CD4-positive, alpha-beta T cell (primary cell): ENCODE measurements around the gene CD40. TPM values are rescaled to one million over a fixed set of nuclear protein-coding genes. Genes with fewer than 3 reads are reported as not detected.
A peak's percentile ranks its signal among the peaks of the same experiment; 100 is the strongest.

Source experiments
- ATAC-seq: fragments of 200-7000 bp; cut with Tn5 transposase; one replicate; pipeline ENCODE4 v1.10.0; 2022; ENCODE audit warnings: mild to moderate bottlenecking; ENCODE audit not compliant: poor library complexity
- CTCF ChIA-PET: fragments of 350-600 bp; sonication (Branson Sonifier 250); formaldehyde crosslinking; loops from one replicate; lab custom pipeline; 2021; ENCODE audit warnings: antibody characterized with exemption, inconsistent platforms; lab: Charles Lee
- POLR2A ChIA-PET: fragments of 350-600 bp; sonication (Branson Sonifier 250); formaldehyde crosslinking; loops from one replicate; lab custom pipeline; 2021; ENCODE audit warnings: antibody characterized with exemption, inconsistent platforms; lab: Charles Lee
- DNase-seq, 14 experiments: peaks; one replicate each; pipeline ENCODE4 v3.0.0-alpha.2; 2013 to 2020; ENCODE audit warnings: mixed read lengths in 2 of 14
- H3K27ac ChIP-seq, 2 donors: one replicate each; pipeline versions ENCODE4 v1.5.1 to v1.7.0; 2013; ENCODE audit warnings: low read length in 2 of 2, low read depth in 1 of 2, mild to moderate bottlenecking in 1 of 2
- H3K27me3 ChIP-seq, 2 experiments: 1 replicate in 1 of 2; 2 replicates in 1 of 2; pipeline versions ENCODE4 v1.6.1 to v1.7.0; 2013; ENCODE audit warnings: low read length in 2 of 2, control low read depth in 1 of 2, mild to moderate bottlenecking in 1 of 2, moderate library complexity in 1 of 2; ENCODE audit not compliant: insufficient read depth in 2 of 2, control insufficient read depth in 1 of 2
- H3K36me3 ChIP-seq: one replicate; pipeline ENCODE4 v1.6.1; 2013; ENCODE audit warnings: low read length, control low read depth; ENCODE audit not compliant: insufficient read depth
- H3K4me1 ChIP-seq: one replicate; pipeline ENCODE4 v1.6.1; 2013; ENCODE audit warnings: low read length, control low read depth; ENCODE audit not compliant: insufficient read depth
- H3K4me3 ChIP-seq: one replicate; pipeline ENCODE4 v1.5.1; 2013; ENCODE audit warnings: mild to moderate bottlenecking, low read length, moderate library complexity
- H3K9me3 ChIP-seq, 2 experiments: 1 replicate in 1 of 2; 2 replicates in 1 of 2; pipeline versions ENCODE4 v1.6.1 to v1.7.0; 2013; ENCODE audit warnings: low read length in 2 of 2, mild to moderate bottlenecking in 2 of 2, control low read depth in 1 of 2, moderate library complexity in 1 of 2; ENCODE audit not compliant: control insufficient read depth in 1 of 2, insufficient read depth in 1 of 2
- H3K27ac Mint-ChIP-seq: one replicate; pipeline ENCODE4 v1.8.0; 2020; ENCODE audit warnings: mixed read lengths
- H3K27me3 Mint-ChIP-seq: one replicate; pipeline ENCODE4 v1.8.0; 2021; ENCODE audit warnings: mixed read lengths
- H3K36me3 Mint-ChIP-seq: one replicate; pipeline ENCODE4 v1.8.0; 2021; ENCODE audit warnings: low read depth, mixed read lengths
- H3K4me1 Mint-ChIP-seq: one replicate; pipeline ENCODE4 v1.8.0; 2021; ENCODE audit warnings: low read depth, mixed read lengths
- H3K4me3 Mint-ChIP-seq: one replicate; pipeline ENCODE4 v1.8.0; 2020; ENCODE audit warnings: mild to moderate bottlenecking, mixed read lengths
- H3K9me3 Mint-ChIP-seq: one replicate; pipeline ENCODE4 v1.8.0; 2020; ENCODE audit warnings: mixed read lengths
- intact Hi-C, 2 experiments: fragments of 100-400 bp; cut with DNase I in 1 of 2; cut with micrococcal nuclease in 1 of 2; formaldehyde crosslinking; loops; one replicate each; pipeline versions ENCODE4 v1.15.1 to v1.9.0; 2023 to 2025; cut with DNase I, micrococcal nuclease
- total RNA-seq, 174 experiments: library from RNA in 2 of 174; stranded (reverse) in 2 of 174; gene quantifications; one replicate each; pipeline ENCODE4 v1.2.3 and lab custom pipeline; 2021 to 2026
- TF ChIP-seq, protein P1 (sequence below): fragments of 200-600 bp; IDR thresholded peaks from one replicate; pipeline ENCODE4 v1.8.0; 2022; ENCODE audit warnings: antibody characterized with exemption, mild to moderate bottlenecking

The CD40 gene
- total RNA-seq, 2 experiments from 2014 or later: 1.0 to 1.2 TPM

DNA sequence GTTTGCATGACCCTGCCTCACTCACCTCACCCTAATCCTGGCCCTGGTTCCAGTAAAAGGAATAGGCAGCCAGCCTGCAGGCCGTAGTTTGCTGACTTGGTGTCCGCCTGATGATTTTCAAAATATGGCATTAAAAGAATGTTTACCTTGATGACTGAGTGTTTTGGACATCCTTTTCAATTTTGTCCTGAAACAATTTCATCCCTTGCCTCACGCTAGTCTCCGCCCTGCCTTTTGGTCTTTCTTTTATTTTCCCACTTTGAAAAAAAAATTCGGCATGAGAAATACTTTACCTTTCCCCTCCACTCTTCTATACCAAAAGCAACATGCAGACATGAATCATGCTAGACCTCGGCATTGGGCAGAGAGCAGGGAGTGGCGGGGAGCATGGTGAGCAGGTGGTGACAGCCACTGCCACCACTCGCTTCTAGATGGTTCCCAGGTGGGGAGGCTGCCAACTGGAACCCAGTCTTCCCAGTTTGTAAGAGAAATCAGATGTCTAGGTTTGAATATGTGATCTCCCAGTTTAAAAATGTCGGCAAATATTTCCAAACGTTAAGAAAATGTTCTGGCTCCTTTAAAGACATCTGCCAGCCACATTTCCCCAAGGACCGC, 9.4 kb downstream of the CD40 start:
- no peak overlapping the region for H3K27ac Mint-ChIP-seq
- H3K36me3 ChIP-seq: no peaks in the 10 kb centered on the region
- H3K9me3 ChIP-seq: no peaks in the 10 kb centered on the region
- no peak overlapping the region for H3K4me3 ChIP-seq
- H3K4me1 ChIP-seq: no peaks in the 10 kb centered on the region
- H3K4me3 Mint-ChIP-seq: no peak overlapping the region
- TF ChIP-seq, protein P1, sequence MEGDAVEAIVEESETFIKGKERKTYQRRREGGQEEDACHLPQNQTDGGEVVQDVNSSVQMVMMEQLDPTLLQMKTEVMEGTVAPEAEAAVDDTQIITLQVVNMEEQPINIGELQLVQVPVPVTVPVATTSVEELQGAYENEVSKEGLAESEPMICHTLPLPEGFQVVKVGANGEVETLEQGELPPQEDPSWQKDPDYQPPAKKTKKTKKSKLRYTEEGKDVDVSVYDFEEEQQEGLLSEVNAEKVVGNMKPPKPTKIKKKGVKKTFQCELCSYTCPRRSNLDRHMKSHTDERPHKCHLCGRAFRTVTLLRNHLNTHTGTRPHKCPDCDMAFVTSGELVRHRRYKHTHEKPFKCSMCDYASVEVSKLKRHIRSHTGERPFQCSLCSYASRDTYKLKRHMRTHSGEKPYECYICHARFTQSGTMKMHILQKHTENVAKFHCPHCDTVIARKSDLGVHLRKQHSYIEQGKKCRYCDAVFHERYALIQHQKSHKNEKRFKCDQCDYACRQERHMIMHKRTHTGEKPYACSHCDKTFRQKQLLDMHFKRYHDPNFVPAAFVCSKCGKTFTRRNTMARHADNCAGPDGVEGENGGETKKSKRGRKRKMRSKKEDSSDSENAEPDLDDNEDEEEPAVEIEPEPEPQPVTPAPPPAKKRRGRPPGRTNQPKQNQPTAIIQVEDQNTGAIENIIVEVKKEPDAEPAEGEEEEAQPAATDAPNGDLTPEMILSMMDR: no peak
- intact Hi-C loops: no loop called here
- no peak for ATAC-seq
- ChIA-PET POLR2A (no interaction called here), CTCF (no interaction called here)
- H3K36me3 Mint-ChIP-seq: peaks cover 4% of the 10 kb centered on the region
- DNase-seq: no peak
- H3K27ac ChIP-seq: no peak overlapping the region
- peaks cover 43% of the 10 kb centered on the region for H3K27me3 Mint-ChIP-seq
- no peaks in the 10 kb centered on the region for H3K9me3 Mint-ChIP-seq
- H3K4me1 Mint-ChIP-seq: no peaks in the 10 kb centered on the region
- H3K27me3 ChIP-seq: peaks cover 9 to 15% of the 10 kb centered on the region in 2 experiments

DNA sequence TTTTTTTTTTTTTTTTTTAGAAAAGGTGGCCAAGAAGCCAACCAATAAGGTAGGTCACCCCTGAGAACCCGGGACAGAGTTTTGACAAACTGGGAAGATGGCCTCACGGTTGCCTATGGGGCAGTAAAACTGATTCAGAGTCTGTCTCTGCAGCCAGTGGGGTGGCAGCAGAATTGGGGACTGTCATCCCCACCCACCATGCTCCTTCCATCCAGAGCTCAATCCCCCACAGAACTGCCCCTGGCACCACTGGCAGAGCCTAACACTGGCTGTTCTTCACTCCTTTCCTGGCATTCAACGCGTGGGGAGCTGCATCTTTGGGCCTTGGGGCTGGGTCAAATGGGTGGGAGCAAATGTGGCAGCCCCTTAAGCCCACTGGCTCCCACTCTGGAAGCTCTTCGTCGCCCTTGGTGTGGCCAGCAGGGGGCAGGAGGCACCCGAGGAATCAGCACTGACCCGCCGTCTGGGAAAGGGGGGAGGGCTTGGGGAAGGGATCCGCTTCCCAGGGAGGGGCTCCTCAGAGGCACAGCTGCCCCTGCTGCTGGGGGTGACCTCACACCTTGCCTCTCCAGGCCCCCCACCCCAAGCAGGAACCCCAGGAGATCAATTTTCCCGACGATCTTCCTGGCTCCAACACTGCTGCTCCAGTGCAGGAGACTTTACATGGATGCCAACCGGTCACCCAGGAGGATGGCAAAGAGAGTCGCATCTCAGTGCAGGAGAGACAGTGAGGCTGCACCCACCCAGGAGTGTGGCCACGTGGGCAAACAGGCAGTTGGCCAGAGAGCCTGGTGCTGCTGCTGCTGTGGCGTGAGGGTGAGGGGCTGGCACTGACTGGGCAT, 10.4 kb downstream of the CD40 start:
- H3K27me3 ChIP-seq: peaks cover 12 to 20% of the 10 kb centered on the region in 2 experiments
- ATAC-seq: no peak
- Mint-ChIP-seq H3K4me1 (no peaks in the 10 kb centered on the region), H3K27me3 (peaks cover 45% of the 10 kb centered on the region), H3K4me3 (no peak overlapping the region), H3K27ac (no peak overlapping the region), H3K36me3 (peaks cover 4% of the 10 kb centered on the region), H3K9me3 (no peaks in the 10 kb centered on the region)
- POLR2A ChIA-PET: no interaction called here
- CTCF ChIA-PET: interaction anchor here (0.7 kb wide), 1 partner anchor 47 kb away, joined by 3 read pairs; no protein-coding TSS in a partner anchor
- intact Hi-C loops: no loop called here
- no peaks in the 10 kb centered on the region for H3K4me1 ChIP-seq
- TF ChIP-seq, protein P1: no peak
- no peak overlapping the region for H3K4me3 ChIP-seq
- H3K9me3 ChIP-seq: no peaks in the 10 kb centered on the region
- no peak overlapping the region for H3K27ac ChIP-seq
- DNase-seq: peak in 2 of 14 experiments; percentile 16 to 28
- no peaks in the 10 kb centered on the region for H3K36me3 ChIP-seq

DNA sequence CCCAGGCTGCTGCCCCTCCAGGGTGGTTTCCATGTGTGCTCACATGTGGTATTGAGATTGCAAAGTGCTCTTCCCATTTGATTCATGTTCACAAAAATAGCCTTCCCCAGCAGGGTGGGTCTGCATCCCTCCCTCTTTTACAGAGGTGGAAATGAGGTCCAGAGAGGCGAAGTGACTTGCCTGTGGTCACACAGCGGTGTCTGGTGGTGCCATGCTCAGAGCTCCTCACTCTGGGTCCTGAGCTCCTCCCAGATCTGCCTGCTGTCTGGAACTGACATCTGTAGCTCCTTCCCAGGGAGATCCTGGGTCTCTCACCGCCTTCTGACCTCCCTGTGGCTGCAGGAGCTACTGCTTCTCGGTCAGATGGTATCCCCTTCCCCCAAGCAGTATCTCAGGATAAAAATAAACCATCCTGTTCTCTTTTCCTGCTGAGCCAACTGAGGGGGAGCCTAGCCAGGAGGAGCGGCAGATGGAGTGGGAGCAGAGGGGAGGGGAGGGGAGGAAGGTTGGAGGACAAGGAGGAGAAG, 11.9 kb downstream of the CD40 start:
- peaks cover 12 to 26% of the 10 kb centered on the region in 2 experiments for H3K27me3 ChIP-seq
- no peak for ATAC-seq
- H3K9me3 ChIP-seq: no peaks in the 10 kb centered on the region
- no peak overlapping the region for H3K27ac Mint-ChIP-seq
- no peaks in the 10 kb centered on the region for H3K4me1 ChIP-seq
- H3K9me3 Mint-ChIP-seq: no peaks in the 10 kb centered on the region
- intact Hi-C loops: loop anchor here in 1 of 2 experiments (5.0 kb wide), 1 partner anchor 552 kb away; no protein-coding TSS in a partner anchor
- no peak for DNase-seq
- no peak overlapping the region for H3K4me3 ChIP-seq
- TF ChIP-seq, protein P1: no peak
- POLR2A ChIA-PET: no interaction called here
- no peaks in the 10 kb centered on the region for H3K36me3 ChIP-seq
- no peak overlapping the region for H3K27ac ChIP-seq
- CTCF ChIA-PET: interaction anchor here (0.8 kb wide), 1 partner anchor 219 kb away, joined by 3 read pairs; no protein-coding TSS in a partner anchor
- no peak overlapping the region for H3K4me3 Mint-ChIP-seq
- no peaks in the 10 kb centered on the region for H3K4me1 Mint-ChIP-seq
- H3K27me3 Mint-ChIP-seq: peaks cover 52% of the 10 kb centered on the region
- H3K36me3 Mint-ChIP-seq: peaks cover 4% of the 10 kb centered on the region
